Urinary bladder (tissue), 4 donors: ENCODE data around the gene ZNF213. TPM values are rescaled to one million over a fixed set of nuclear protein-coding genes. Genes with fewer than 3 reads are reported as not detected.
A peak's percentile ranks its signal among the peaks of the same experiment; 100 is the strongest.

ENCODE experiments used
- DNase-seq: peaks from one replicate; pipeline ENCODE4 v3.0.0-alpha.2; 2015; ENCODE audit errors: extremely low spot score
- H3K27ac ChIP-seq: one replicate; pipeline ENCODE4 v1.5.1; 2013; ENCODE audit warnings: low read depth, mild to moderate bottlenecking, moderate library complexity
- H3K36me3 ChIP-seq: one replicate; pipeline ENCODE4 v1.6.1; 2013; ENCODE audit warnings: mild to moderate bottlenecking, moderate library complexity; ENCODE audit not compliant: insufficient read depth
- H3K4me1 ChIP-seq: one replicate; pipeline ENCODE4 v1.6.1; 2013; ENCODE audit warnings: mild to moderate bottlenecking, moderate library complexity; ENCODE audit not compliant: insufficient read depth
- H3K4me3 ChIP-seq: one replicate; pipeline ENCODE4 v1.5.1; 2013; ENCODE audit warnings: low read depth, low read length
- WGBS: extraction: QIAGEN DNeasy Blood & Tissue Kit; methylation state at CpG from one replicate; pipeline ENCODE4 v1.1.7; 2013; 5-methylcytosine and 5-hydroxymethylcytosine counted together
- polyA plus RNA-seq: library from polyadenylated mRNA; stranded (reverse); fragments of 200-250 nt; gene quantifications from one replicate; pipeline ENCODE4 v1.2.3, GENCODE V29; 2013
- total RNA-seq: library from RNA; depleted of rRNA; stranded (reverse); fragments of >200 nt; gene quantifications from one replicate; pipeline ENCODE4 v1.2.3, GENCODE V29; 2014
- donor health status: healthy with polysubstance abuse.
- donor health status: healthy.

Gene ZNF213
- total and polyA plus RNA-seq, 2 donors = 4.0 to 16.0 TPM

DNA sequence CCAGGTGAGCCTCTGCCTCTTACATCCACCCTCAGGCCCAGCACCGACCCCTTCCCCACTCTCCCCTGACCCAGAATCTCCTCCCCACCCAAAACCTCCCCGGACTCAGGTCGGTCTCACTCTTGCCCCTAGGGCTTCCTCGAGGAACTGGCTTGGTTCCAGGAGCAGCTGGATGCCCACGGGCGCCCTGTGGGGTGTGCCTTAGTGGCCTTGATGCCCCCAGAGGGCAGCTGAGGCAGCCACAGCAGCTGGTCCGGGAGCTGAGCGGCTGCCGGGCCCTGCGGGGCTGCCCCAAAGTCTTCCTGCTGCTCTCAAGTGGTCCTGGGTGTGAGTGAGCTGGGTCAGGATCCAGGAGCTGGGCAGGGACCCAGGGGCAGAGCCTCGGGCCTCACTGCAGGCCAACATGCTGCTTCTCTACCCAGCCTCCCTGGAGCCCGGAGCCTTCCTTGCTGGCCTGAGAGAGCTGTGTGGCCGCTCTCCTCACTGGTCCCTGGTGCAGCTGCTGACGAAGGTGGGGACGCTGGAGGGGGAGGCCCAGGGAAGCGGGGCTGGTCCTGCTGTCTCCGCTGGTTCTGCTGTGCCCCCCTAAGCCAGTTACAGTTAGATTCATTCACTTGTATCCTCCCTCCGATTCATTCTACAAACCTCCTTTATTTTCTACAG, 9.6 kb downstream of the ZNF213 start:
- no peaks in the 10 kb centered on the region for H3K4me1 ChIP-seq
- no peak overlapping the region for H3K4me3 ChIP-seq
- 76% methylated on average over 18 of the region's 18 CpGs for WGBS
- DNase-seq = no peak
- no peak overlapping the region for H3K27ac ChIP-seq
- H3K36me3 ChIP-seq = no peaks in the 10 kb centered on the region

DNA sequence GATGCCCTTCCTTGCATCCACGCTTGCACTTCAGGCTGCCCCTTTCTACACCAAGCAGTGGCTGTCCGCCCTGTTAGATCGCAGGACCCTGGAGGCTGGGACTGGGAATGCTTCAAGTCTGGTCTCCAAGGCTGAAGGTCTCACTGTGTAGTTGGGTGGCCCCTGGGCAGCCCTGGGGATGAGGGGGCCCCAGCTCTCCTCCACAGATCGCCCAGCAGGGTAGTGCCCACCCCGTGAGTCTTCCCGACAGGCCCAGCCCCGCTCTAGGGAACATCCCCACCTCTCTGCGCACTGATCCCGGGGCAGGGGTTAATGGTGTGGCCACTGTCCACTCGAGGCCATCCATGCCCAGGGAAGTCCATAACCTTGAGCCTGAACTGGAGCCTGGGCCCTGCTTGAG, 10.3 kb downstream of the ZNF213 start:
- no peak overlapping the region for H3K4me3 ChIP-seq
- no peak for DNase-seq
- no peaks in the 10 kb centered on the region for H3K36me3 ChIP-seq
- no peak overlapping the region for H3K27ac ChIP-seq
- WGBS = 79% methylated on average over 10 of the region's 10 CpGs
- H3K4me1 ChIP-seq = no peaks in the 10 kb centered on the region

DNA sequence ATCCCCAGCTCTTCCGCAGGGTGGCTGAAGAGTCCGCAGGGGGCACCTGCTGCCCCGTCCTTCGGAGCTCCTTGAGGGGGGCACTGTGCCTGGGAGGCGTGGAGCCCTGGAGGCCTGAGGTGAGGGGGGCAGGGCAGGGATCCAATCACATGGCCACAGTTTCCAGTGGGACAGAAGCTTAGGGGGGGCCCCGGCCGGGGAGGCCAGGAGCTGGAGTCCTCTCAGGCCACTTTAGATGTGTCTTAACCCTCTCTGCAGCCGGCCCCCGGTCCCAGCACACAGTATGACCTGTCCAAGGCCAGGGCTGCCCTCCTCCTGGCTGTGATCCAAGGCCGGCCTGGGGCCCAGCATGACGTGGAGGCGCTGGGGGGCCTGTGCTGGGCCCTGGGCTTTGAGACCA, 10.8 kb downstream of the ZNF213 start:
- no peak for DNase-seq
- no peak overlapping the region for H3K4me3 ChIP-seq
- no peaks in the 10 kb centered on the region for H3K36me3 ChIP-seq
- H3K4me1 ChIP-seq = no peaks in the 10 kb centered on the region
- WGBS = 77% methylated on average over 12 of the region's 12 CpGs
- no peak overlapping the region for H3K27ac ChIP-seq

DNA sequence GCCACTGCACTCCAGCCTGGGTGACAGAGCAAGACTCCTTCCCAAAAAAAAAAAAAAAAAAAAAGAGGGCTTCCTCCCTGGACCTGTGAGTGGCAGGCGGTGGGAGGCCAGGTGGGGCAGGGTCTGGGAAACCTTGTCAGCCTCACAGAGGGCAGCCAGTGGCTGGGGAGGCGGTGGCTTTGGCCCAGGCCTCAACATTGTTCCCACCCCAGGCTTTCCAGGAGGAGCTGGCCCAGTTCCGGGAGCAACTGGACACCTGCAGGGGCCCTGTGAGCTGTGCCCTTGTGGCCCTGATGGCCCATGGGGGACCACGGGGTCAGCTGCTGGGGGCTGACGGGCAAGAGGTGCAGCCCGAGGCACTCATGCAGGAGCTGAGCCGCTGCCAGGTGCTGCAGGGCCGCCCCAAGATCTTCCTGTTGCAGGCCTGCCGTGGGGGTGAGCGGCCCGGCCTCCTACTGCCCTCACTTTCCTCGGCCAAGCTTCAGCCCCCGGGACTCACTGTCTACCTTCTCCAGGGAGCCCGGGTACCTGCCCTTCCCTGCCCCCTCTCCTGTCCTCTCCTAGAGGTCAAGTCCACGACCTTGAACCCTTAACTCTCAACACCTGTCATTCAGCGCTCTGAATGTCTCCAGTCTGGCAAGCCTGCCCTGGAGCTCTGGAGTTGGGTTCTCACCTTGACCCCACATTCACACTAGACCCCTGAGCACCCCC, 12.4 kb downstream of the ZNF213 start:
- H3K36me3 ChIP-seq = no peaks in the 10 kb centered on the region
- no peaks in the 10 kb centered on the region for H3K4me1 ChIP-seq
- WGBS = 91% methylated on average over 16 of the region's 16 CpGs
- no peak overlapping the region for H3K27ac ChIP-seq
- no peak for DNase-seq
- H3K4me3 ChIP-seq = no peak overlapping the region

DNA sequence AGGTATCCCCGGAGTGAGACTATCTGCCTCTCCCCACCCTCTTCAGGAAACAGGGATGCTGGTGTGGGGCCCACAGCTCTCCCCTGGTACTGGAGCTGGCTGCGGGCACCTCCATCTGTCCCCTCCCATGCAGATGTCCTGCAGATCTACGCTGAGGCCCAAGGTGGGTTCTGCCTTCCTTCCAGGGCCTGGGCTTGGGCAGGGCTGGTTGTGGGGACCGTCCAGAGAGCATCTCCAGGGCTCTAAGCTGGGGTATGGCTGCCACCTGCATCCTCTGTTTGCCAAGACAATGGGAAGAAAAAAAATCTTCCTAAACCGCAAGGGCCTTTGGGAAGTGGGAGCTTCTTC, 12.9 kb downstream of the ZNF213 start:
- DNase-seq = no peak
- Histone ChIP-seq H3K36me3 (no peaks in the 10 kb centered on the region), H3K27ac (no peak overlapping the region), H3K4me1 (no peaks in the 10 kb centered on the region), H3K4me3 (no peak overlapping the region)
- 97% methylated on average over 5 of the region's 5 CpGs for whole genome bisulfite sequencing

DNA sequence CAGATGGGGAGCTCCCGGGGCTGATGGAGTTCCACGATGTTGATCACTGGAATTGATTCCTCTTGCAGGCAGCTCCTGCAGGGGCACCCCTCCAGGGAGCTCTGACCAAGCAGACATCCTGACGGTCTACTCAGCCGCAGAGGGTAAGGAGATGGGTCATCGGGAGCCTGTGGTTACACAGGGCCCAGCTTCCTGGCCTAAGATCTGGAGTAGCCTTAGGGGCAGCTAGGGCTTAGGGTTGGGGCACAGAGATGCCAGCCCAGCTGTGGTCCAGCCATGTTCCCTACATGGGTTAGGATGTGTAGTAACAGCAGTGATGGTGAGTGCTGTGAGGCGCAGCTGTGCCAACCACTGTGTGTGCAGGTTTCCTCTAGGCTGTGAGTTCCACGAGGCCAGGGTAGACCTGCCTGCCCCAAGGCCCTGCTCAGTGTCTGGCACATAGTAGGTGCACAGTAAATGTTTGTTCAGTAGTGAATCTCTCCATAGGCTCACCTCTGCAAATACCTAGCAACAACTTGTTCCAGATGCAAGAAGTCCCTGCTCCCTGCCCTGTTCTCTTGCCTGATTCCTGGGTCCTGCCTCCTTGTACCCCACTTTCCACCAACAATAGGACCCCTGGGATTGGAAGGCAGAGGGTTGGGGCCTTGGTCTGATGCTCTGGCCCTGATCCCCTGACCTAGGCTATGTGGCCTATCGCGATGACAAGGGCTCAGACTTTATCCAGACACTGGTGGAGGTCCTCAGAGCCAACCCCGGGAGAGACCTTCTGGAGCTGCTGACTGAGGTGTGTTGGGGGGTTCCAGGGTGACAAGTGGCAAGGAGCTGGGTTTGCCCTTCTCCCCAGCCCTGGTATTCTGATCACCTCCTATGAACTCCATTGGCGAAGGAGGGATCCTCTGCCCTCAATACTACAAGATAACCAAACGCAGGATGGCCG, 13.7 kb downstream of the ZNF213 start:
- 92% methylated on average over 13 of the region's 13 CpGs for WGBS
- Histone ChIP-seq H3K4me3 (no peak overlapping the region), H3K36me3 (no peaks in the 10 kb centered on the region), H3K4me1 (no peaks in the 10 kb centered on the region), H3K27ac (no peak overlapping the region)
- DNase-seq = no peak

DNA sequence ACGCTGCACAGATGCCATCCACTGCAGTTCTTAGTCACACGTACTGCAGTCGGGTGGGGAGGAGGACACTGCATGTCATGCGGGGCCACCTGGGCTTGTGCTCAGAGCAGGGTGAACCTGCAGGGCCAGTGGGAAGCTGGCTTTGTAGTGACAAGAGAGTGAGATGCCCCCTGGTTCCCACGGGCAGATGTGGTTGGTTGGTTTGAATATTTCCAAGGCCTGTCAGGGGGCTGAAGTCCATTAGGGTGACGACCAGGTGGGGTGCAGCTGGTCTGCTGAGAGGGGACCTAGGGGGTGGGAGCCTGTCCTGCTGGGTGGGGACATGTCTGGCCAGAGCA, 14.3 kb downstream of the ZNF213 start:
- WGBS = 93% methylated on average over 6 of the region's 6 CpGs
- DNase-seq = no peak

DNA sequence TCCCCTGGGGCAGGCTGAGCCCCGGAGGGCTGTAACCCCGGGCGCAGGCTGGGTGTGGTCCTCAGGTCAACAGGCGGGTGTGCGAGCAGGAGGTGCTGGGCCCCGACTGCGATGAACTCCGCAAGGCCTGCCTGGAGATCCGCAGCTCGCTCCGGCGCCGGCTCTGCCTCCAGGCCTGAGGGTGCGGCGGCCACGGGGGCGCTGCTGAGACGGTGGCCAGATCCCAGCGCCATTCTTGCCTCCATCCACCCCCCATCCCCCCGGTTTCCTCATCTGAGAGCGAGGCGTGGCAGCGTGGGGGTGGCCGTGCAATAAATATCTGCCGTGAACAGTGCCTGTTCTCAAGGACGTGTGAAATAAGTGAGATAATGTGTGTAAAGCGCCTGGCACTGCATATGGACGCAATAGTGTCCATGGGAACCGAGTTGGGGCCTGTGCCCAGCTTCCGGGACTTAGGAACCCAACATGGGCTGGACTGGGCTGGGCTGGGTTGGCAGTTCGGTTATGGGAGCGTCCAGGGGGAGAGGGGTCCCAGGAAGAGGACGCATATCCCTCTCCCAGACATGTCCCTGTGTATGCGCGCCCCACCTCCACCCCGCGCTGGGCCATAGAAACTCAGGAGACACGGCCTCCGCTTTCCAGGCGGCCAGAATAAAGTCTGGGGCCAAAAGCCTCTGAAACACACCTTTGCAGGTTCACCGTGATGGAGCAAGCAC, 15.0 kb downstream of the ZNF213 start:
- no peaks in the 10 kb centered on the region for H3K4me1 ChIP-seq
- WGBS = 5% methylated on average over 41 of the region's 41 CpGs
- H3K4me3 ChIP-seq = peak overlapping the region; percentile 49
- H3K36me3 ChIP-seq = no peaks in the 10 kb centered on the region
- H3K27ac ChIP-seq = peak overlapping the region; percentile 66
- DNase-seq = no peak

More for the DNA sequence above, 14.3 kb downstream of the ZNF213 start:
- Histone ChIP-seq H3K27ac (no peak overlapping the region), H3K4me3 (no peak overlapping the region), H3K36me3 (no peaks in the 10 kb centered on the region), H3K4me1 (no peaks in the 10 kb centered on the region)

DNA sequence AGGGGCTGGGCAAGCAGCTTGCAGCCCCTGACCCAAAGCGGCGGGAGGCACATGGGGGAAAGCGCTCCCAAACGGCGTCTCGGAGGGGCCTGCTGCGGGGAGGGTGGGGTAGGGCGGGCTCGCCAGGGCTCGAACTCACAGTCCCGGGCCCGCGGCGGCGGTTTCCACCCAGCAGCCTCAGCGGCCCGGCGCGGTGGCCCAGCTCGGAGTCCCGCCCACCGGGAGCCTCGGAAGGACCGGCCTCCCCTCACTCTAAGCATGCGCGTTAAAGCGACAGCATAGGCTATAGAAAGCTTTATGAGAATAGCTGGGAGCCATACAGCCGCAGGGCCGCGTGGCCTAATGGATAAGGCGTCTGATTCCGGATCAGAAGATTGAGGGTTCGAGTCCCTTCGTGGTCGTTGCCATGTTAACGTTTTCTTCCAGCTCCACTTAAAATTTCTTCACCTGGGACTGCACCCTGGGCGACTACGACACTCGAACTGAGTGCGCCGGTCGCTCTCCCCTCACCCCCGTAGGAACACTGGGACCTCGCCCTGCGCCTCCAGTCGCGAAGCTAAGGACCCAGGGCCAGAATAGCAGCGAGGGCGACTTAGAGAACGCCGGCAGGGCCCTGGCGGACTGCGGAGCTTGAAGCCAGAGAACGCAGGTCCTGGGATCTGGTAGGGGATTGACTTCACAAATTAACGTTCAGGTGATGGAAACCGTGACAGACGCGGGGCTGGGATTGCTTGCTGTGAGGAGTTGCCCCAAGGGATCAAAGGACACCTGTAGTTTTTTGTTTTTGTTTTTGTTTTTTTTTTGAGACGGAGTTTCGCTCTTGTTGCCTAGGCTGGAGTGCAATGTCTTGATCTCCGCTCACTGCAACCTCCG, 15.8 kb downstream of the ZNF213 start:
- peak overlapping the region; percentile 75 for H3K27ac ChIP-seq
- H3K4me3 ChIP-seq = peak overlapping the region; percentile 49
- 2% methylated on average over 62 of the region's 62 CpGs for WGBS
- DNase-seq = peak; percentile 96
- no peaks in the 10 kb centered on the region for H3K4me1 ChIP-seq
- no peaks in the 10 kb centered on the region for H3K36me3 ChIP-seq

DNA sequence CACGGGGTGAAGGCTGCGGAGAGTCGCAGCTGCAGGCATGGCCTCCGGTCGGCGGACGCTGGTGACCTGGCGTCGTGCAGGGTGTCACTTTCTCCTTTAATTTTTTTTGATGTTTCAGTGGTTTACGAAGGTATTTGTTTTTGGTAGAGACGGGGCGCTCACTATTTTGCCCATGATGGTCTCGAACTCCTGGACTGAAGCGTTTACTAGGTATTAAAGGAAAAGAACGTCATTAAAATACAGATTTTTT, 17.1 kb downstream of the ZNF213 start:
- no peak overlapping the region for H3K27ac ChIP-seq
- no peaks in the 10 kb centered on the region for H3K36me3 ChIP-seq
- peak overlapping the region; percentile 26 for H3K4me3 ChIP-seq
- 4% methylated on average over 15 of the region's 15 CpGs for WGBS
- no peak for DNase-seq
- H3K4me1 ChIP-seq = no peaks in the 10 kb centered on the region

DNA sequence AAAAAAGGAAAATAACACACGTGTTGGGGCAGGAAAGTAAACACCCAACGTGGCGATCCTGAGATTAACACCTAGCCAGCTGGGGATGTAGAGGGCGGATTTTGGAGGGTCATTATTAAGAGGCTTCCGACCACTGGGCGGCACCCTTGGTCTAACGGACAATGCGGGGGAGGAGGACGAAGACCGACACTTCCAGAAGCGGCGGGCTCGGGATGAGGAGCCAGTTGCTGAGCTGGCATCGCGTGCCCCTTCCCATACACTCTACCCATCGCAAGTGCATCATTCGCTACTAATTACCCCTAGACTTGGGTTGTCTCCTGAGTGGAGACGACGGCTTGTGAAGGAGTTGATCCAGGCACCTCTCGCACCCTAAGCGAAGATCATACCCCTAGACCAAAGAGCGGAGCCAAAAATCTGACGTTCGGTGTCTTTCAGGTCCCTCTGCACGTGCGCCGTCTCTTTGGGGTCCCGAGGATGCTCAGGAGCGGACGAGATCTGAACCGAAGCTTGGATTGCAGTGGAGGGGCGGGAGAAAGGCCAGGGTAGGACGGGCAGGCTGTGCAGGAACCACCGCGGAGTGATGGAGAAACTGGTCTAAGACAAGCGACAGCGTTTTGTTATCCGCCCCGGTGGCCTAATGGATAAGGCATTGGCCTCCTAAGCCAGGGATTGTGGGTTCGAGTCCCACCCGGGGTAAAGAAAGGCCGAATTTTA, 17.6 kb downstream of the ZNF213 start:
- DNase-seq = peak; percentile 86
- Histone ChIP-seq H3K36me3 (no peaks in the 10 kb centered on the region), H3K4me1 (no peaks in the 10 kb centered on the region), H3K4me3 (peak overlapping the region; percentile 26), H3K27ac (no peak overlapping the region)
- under 1% methylated on average over 42 of the region's 42 CpGs for WGBS

DNA sequence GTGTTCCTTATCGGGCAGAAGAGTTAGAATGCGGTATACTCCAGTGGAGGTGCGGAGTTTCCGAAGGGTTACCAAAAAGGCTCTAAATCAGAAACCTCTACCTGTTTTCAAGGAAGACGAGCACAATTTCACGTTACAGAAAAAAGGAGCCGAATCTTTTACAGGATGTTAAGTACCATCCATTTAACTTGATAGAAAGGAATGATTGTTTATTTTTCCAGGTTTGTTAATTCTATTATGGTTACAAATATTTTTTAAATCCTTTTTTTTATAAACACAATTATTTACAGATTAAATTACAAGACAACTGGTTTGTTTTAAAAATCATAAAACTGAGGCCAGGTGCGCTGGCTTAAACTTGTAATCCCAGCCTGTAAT, 18.2 kb downstream of the ZNF213 start:
- 6% methylated on average over 8 of the region's 8 CpGs for WGBS
- no peaks in the 10 kb centered on the region for H3K36me3 ChIP-seq
- no peak overlapping the region for H3K4me3 ChIP-seq
- no peak for DNase-seq
- H3K4me1 ChIP-seq = no peaks in the 10 kb centered on the region
- no peak overlapping the region for H3K27ac ChIP-seq
